GM21576 (cell line): ENCODE results near the gene EMC10.

Experiments
- ATAC-seq: cut with Tn5 transposase; IDR thresholded peaks from one replicate; pipeline ENCODE4 v1.9.1; 2021; ENCODE audit warnings: mild to moderate bottlenecking, moderate library complexity; ENCODE audit not compliant: unreplicated experiment

EMC10 gene

GRCh38 chr19:50537769-50538230 is 61.5 kb downstream of the EMC10 start:
- no peak for ATAC-seq
